ENCODE results near the gene ICE2. TPM values are rescaled to one million over a fixed set of nuclear protein-coding genes. Genes with fewer than 3 reads are reported as not detected.

ICE2 gene
- total RNA-seq, 3 donors from 2014 or later: 28.5 to 40.7 (median 36.1) TPM

DNA sequence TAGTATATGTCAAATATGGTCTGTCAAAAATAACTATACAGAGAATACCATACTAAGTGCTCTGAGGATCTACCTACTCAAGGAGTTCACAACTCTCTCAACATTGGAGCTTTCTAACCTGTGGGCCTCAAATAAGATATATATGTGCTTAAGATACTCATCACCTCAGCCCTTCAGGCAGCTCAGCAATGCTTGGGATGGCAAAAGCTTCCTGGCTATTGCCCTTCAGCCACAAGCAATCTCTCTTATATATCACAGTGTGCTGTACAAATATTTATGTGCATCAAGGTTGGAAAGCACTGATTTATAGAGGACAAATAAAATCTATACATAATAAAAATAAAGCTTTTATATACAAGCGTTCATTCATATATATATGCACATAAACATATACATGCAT is 40.3 kb downstream of the ICE2 start:
- Histone ChIP-seq H3K4me1 (no peaks in the 10 kb centered on the region), H3K36me3 (no peaks in the 10 kb centered on the region), H3K27me3 (no peaks in the 10 kb centered on the region), H3K4me3 (no peak overlapping the region), H3K27ac (no peak overlapping the region), H3K9me3 (no peaks in the 10 kb centered on the region)
- intact Hi-C loops (cut with DNase I; ENCODE audit: low total_unique reads): no loop called here
- no peak for TF ChIP-seq POLR2AphosphoS5 (IDR thresholded peaks at IDR 0.05)
- TF ChIP-seq, protein P1, sequence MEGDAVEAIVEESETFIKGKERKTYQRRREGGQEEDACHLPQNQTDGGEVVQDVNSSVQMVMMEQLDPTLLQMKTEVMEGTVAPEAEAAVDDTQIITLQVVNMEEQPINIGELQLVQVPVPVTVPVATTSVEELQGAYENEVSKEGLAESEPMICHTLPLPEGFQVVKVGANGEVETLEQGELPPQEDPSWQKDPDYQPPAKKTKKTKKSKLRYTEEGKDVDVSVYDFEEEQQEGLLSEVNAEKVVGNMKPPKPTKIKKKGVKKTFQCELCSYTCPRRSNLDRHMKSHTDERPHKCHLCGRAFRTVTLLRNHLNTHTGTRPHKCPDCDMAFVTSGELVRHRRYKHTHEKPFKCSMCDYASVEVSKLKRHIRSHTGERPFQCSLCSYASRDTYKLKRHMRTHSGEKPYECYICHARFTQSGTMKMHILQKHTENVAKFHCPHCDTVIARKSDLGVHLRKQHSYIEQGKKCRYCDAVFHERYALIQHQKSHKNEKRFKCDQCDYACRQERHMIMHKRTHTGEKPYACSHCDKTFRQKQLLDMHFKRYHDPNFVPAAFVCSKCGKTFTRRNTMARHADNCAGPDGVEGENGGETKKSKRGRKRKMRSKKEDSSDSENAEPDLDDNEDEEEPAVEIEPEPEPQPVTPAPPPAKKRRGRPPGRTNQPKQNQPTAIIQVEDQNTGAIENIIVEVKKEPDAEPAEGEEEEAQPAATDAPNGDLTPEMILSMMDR (IDR thresholded peaks at IDR 0.05): no peak
- no peak for DNase-seq (ENCODE audit: low spot score in 2 of 2)

- H3K4me3 ChIP-seq: no peak overlapping the region
- H3K36me3 ChIP-seq: no peaks in the 10 kb centered on the region
- no peak for DNase-seq (ENCODE audit: low spot score in 2 of 2)
- H3K27ac ChIP-seq: no peak overlapping the region
- TF ChIP-seq, protein P1 (IDR thresholded peaks at IDR 0.05): no peak
- no peak for TF ChIP-seq POLR2A (IDR thresholded peaks at IDR 0.05)
- no peak for TF ChIP-seq POLR2AphosphoS5 (IDR thresholded peaks at IDR 0.05)
- H3K4me1 ChIP-seq: no peaks in the 10 kb centered on the region
- intact Hi-C loops (cut with DNase I; ENCODE audit: low total_unique reads): no loop called here
- no peaks in the 10 kb centered on the region for H3K27me3 ChIP-seq
- no peaks in the 10 kb centered on the region for H3K9me3 ChIP-seq
Measured at GRCh38 chr15:60428935-60429334, 50.0 kb downstream of the ICE2 start.

- no peaks in the 10 kb centered on the region for H3K36me3 ChIP-seq
- intact Hi-C loops (cut with DNase I; ENCODE audit: low total_unique reads): no loop called here
- no peak for DNase-seq (ENCODE audit: low spot score in 2 of 2)
- H3K27ac ChIP-seq: peak overlapping the region; percentile 34 to 39
- H3K9me3 ChIP-seq: no peaks in the 10 kb centered on the region
- H3K4me1 ChIP-seq: peaks cover 0 to 2% of the 10 kb centered on the region in 2 donors
- H3K27me3 ChIP-seq: no peaks in the 10 kb centered on the region
- TF ChIP-seq, protein P1 (IDR thresholded peaks at IDR 0.05): no peak
- no peak for TF ChIP-seq POLR2A (IDR thresholded peaks at IDR 0.05)
- no peak for TF ChIP-seq POLR2AphosphoS5 (IDR thresholded peaks at IDR 0.05)
- no peak overlapping the region for H3K4me3 ChIP-seq
Measured at GRCh38 chr15:60426870-60427508, 52.0 kb downstream of the ICE2 start.

GRCh38 chr15:60425461-60425860 is 53.5 kb downstream of the ICE2 start:
- Histone ChIP-seq H3K27me3 (no peaks in the 10 kb centered on the region), H3K9me3 (no peaks in the 10 kb centered on the region), H3K4me3 (no peak overlapping the region), H3K27ac (no peak overlapping the region), H3K4me1 (peaks cover 0 to 2% of the 10 kb centered on the region in 2 donors), H3K36me3 (no peaks in the 10 kb centered on the region)
- intact Hi-C loops (cut with DNase I; ENCODE audit: low total_unique reads): no loop called here
- no peak for TF ChIP-seq POLR2AphosphoS5 (IDR thresholded peaks at IDR 0.05)
- TF ChIP-seq, protein P1 (IDR thresholded peaks at IDR 0.05): no peak
- DNase-seq (ENCODE audit: low spot score in 2 of 2): no peak

DNA sequence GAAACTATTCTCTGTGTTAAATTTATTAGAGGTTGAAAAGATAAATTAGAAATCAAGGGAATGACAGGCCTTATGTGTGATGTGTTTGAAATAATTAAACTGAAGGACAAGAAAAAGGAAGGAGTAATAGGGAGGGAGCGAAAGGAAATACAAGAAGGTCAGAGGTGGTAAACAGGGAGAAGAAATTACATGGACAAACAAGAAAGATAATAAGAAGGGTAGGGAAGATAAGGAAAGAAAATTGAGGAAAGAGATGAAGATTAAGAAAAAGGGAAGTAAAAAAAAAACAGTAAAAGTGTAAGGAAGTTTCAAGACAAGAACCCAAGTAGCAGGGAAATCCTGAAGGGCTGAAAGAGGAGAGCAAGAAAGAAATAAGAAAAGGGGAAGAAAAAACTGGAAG is 54.9 kb downstream of the ICE2 start:
- Histone ChIP-seq H3K4me1 (peaks cover 0 to 2% of the 10 kb centered on the region in 2 donors), H3K27ac (peak overlapping the region; percentile 46 to 76), H3K9me3 (no peaks in the 10 kb centered on the region), H3K4me3 (no peak overlapping the region), H3K27me3 (no peaks in the 10 kb centered on the region), H3K36me3 (no peaks in the 10 kb centered on the region)
- no peak for DNase-seq (ENCODE audit: low spot score in 2 of 2)
- intact Hi-C loops (cut with DNase I; ENCODE audit: low total_unique reads): no loop called here
- TF ChIP-seq, protein P1 (IDR thresholded peaks at IDR 0.05): no peak
- TF ChIP-seq POLR2A (IDR thresholded peaks at IDR 0.05) (no peak), POLR2AphosphoS5 (IDR thresholded peaks at IDR 0.05) (no peak)

Measured in breast epithelium (tissue), 4 donors.